GM18907 (cell line): Measurements from ENCODE around the gene ETV1.

Experiments used
- ATAC-seq: cut with Tn5 transposase; IDR thresholded peaks from one replicate; pipeline ENCODE4 v1.9.1; 2021; ENCODE audit warnings: mild to moderate bottlenecking, moderate library complexity; ENCODE audit not compliant: unreplicated experiment

Gene ETV1

GRCh38 chr7:13882051-13882450 lies 107.4 kb downstream of the ETV1 start:
- ATAC-seq: no peak

DNA sequence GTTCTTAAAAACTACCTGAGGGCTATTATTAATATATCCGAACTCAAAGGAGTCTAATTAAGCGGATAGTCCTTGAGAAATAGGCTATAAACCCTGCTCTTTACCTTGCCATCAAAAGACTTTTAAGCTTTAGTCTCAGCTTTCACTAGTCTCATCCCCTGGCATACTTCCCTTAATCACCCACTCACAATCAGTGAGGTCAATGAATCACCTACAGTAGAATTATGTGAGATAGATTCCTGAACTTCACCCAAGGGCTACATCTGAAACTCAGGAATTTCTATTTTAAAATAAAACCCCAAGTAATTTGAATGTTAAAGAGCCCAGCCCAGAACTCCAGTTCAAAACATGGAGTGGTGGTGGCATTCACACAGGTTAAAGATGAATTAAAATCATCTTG lies 108.7 kb downstream of the ETV1 start:
- no peak for ATAC-seq

DNA sequence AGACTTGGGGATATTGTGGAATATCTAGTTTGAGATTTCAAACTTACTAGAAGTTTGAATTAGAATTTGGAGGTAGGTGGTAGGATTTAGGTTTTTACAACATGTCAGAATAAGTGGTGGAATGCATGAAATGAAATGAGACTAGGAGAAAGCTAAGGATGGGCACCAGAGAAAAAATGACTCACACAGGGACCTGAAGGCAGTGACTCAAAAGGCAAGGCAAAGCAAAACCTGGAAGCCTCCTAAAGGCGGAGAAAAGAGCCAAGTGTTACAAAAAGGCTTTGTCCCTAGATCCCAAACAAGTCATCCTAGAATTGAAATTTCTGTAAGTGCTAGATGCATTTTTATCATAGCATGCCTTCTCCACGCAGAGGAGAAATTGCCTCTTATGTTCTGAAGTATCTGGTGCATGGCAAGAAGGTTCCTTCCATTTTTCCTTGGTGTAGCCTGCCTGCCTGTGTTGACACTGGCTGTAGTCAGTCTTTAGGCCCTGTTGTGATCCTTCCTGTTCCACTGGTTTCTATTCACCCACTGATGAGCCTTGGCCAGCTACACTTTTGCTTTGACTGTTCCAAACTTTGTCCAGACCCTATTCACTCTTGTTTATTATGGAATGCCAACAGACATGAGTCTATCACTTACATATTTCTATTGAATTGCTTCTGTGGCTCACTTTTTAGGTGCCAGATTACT lies 109.3 kb downstream of the ETV1 start:
- no peak for ATAC-seq

GRCh38 chr7:13879143-13879542 lies 110.3 kb downstream of the ETV1 start:
- no peak for ATAC-seq

GRCh38 chr7:13878154-13878553 lies 111.3 kb downstream of the ETV1 start:
- no peak for ATAC-seq

GRCh38 chr7:13875496-13876074 lies 113.9 kb downstream of the ETV1 start:
- no peak for ATAC-seq

- no peak for ATAC-seq
Observed at GRCh38 chr7:13874783-13875182, 114.7 kb downstream of the ETV1 start.

DNA sequence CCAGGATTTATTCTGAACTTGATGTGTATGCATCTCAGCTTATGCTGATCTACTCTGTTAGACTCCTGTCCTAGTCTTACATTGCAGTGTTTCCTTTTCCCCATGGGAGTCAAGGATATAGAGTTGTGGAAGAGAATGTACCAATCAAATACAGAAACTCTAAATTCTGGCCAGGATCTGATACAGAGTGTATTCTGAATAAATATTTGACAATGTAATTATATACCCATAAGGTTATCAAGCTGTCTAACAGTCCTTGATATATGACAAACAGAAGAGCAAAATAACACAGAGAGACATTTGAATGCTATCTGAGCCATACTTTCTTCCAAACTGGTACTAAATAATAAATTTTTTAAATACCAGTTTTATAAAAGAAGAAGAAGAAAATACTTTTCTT lies 116.8 kb downstream of the ETV1 start:
- ATAC-seq: no peak

DNA sequence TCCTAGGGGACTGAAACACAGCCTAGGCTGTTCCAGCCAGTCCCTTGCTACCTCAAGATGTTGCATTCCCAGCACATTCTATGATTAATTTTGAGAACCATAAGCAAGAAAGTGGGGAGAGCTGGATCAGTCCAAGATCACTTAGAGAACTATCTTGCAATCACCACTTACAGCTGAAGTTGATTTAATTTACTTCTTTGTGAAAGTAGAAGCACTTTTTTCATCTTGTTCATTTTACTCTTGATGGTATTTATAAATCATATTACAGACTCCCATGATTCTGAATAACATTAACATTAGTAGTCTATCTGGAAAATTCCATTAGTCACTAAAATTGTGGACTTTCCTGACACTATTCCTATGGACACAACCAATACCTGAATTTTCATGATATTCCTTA lies 118.5 kb downstream of the ETV1 start:
- no peak for ATAC-seq

- no peak for ATAC-seq
Observed at GRCh38 chr7:13860734-13861133, 128.7 kb downstream of the ETV1 start.

- no peak for ATAC-seq
Observed at GRCh38 chr7:13856012-13856411, 133.5 kb downstream of the ETV1 start.

DNA sequence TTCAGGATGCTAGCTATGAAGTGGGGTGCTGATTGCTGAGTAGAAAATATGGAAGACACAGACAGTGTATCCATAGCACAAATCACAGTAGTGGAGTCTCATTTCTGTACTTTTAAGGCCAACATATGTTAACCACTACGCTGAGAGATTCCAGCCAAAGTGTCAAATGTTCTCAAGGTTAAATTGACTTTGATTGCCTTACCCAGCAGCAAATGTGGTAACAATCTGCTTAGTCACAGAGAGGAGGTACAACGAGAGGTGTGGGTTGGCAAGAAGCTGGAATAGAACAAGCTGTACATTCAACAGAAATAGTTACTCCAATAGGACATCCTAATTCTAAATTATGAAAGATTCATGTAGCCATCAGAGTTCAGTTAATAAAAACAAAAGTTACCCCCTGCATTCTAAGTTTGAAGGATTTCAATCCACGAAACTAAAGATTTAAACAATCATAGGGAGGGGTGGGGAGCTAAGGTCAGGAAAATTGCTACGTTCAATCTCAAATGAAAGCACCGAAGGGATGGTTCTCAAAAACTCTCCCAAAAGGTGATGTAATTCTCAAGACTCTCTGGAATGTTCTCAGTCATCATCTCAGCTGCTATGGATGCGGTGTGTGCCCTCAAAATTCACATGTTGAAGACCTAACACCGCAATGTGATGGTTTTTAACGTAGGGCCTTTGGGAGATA lies 137.0 kb downstream of the ETV1 start:
- ATAC-seq: no peak

DNA sequence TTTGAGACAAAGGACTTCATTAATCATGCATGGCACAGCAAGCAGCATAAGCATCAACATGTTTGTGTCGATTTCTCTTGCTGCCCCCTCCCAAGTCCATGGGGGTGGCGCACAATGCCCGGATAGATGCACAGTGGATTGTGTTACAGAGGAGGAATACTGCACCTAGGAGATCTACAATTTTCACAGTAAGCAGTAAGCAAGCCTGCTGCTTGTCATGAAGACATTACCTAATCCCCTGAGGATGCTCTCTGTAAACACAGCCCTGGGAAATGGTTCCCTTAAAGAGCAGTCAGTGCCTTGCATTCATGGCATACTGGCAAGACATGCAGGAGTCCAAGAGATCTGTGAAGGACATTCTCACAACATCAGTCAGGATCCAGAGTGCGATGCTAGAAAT lies 137.7 kb downstream of the ETV1 start:
- no peak for ATAC-seq

GRCh38 chr7:13850185-13850752 lies 139.2 kb downstream of the ETV1 start:
- ATAC-seq: peak; percentile 100

GRCh38 chr7:13849163-13849892 lies 140.1 kb downstream of the ETV1 start:
- no peak for ATAC-seq

DNA sequence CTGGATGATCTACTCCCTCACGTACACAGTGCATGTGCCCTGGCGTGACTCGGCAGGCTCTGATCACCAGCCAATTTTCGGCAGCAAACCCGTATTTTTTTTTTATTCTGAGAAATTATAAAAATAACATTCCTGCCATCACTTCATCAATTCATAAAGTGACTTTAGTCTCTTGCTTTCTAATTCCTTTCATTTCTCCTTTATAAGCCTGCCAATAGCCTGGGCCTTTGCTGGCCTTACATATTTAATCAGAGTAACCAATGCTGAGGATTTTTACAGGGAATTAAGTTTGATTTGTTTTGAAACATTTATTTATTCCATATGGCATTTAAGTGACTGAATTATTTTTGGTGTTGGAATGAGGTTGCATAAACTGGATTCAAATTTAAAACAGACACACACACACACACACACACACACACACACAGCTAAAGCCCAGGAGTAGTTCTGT lies 140.8 kb downstream of the ETV1 start:
- ATAC-seq: no peak

DNA sequence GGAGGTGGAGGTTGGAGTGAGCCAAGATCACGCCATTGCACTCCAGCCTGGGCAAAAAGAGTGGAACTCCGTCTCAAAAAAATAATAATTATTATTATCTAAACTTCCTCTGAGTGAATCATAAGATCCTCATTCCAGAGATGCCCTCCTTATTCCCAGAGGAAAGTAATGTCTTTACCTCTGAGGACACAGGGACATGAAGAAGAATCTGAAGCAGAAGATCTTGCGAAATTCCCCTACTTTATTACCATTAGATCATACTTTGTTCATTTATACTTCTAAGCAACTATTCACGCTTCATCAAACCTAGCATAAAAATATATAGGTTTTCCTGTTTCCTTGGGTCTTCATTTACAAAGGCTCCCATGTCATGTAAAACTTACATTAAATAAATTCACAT lies 143.1 kb downstream of the ETV1 start:
- no peak for ATAC-seq

GRCh38 chr7:13845601-13846000 lies 143.9 kb downstream of the ETV1 start:
- ATAC-seq: no peak

DNA sequence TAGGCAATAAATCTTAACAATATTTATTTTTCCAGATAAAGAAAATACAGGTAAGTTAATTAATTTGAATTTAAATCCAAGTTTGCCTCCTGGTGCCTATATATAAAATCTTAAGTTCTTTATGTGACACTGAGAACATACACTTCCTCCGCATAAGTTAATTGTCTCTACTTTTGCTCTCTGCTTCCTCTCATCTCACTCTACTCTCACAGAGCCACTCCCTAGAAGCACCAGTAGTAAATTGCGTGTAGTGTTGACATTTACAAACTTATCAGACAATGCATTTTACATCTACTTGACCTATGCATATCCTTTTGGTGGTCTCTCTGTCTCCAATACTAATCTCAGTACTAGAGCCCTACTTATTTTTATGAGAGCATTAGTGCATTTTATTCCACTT lies 144.5 kb downstream of the ETV1 start:
- no peak for ATAC-seq

DNA sequence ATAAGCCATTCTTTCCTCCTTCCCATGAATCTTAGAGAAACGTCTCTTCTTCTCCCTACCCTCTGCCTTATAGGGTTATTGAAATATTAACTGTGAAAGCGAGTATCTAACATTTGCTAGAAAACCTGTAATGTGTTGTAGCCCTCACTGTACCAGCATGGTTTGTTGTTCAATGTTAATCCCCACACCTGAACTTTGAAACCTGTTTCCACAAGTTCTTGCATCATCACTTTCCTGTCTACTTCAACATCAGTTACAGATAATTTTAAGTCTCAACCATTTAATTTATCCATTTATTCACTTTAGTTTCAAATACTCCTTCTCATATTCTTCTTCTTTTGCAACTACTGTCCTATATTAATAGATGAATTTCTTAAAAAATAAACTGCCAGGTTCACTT lies 148.2 kb downstream of the ETV1 start:
- no peak for ATAC-seq
